K562 (cell line): ENCODE results near the gene HCAR2. TPM values are rescaled to one million over a fixed set of nuclear protein-coding genes. Genes with fewer than 3 reads are reported as not detected.
A peak's percentile ranks its signal among the peaks of the same experiment; 100 is the strongest.

Experiments used
- ARHGAP35 ChIP-seq: fragments of 450-650 bp; IDR thresholded peaks from 2 replicates; pipeline ENCODE4 v1.6.1; 2018; ENCODE audit not compliant: partially characterized antibody
- CBX1 ChIP-seq: sonication (generic); IDR thresholded peaks from 2 replicates; pipeline ENCODE4 v1.6.1; 2016; ENCODE audit warnings: antibody characterized with exemption, low read depth, mild to moderate bottlenecking
- CC2D1A ChIP-seq: fragments of 450-650 bp; IDR thresholded peaks from 2 replicates; pipeline ENCODE4 v1.6.1; 2017; ENCODE audit warnings: mild to moderate bottlenecking
- CREB3 ChIP-seq: fragments of 450-650 bp; conservative IDR thresholded peaks from 2 replicates; pipeline ENCODE4 v1.6.1; 2016; ENCODE audit warnings: missing genetic modification characterization, low read depth, mild to moderate bottlenecking, missing compliant biosample characterization, moderate library complexity
- HDAC1 ChIP-seq, 2 experiments: fragments of 450-650 bp; IDR thresholded peaks; 2 replicates each; pipeline ENCODE4 v1.6.1; 2016 to 2017; ENCODE audit warnings: inconsistent platforms in 1 of 2, mild to moderate bottlenecking in 1 of 2, moderate library complexity in 1 of 2
- MBD2 ChIP-seq: sonication (generic); IDR thresholded peaks from 2 replicates; pipeline ENCODE4 v1.6.1; 2016; ENCODE audit warnings: low read depth, borderline replicate concordance
- MYC ChIP-seq, 2 experiments: fragments of 250-450 bp in 1 of 2; sonication (Bioruptor Pico) in 1 of 2; IDR thresholded peaks; 2 replicates each; pipeline versions ENCODE4 v1.5.1 to v1.6.1; 2012 to 2021; ENCODE audit warnings: low read depth in 2 of 2, borderline replicate concordance in 1 of 2, improper control_type of control experiment in 1 of 2, low read length in 1 of 2, mild to moderate bottlenecking in 1 of 2, moderate library complexity in 1 of 2
- RBM25 ChIP-seq: fragments of 200-400 bp; formaldehyde crosslinking; IDR thresholded peaks from 2 replicates; pipeline ENCODE4 v1.6.1; 2018; ENCODE audit warnings: low read length, low read depth, moderate library complexity; ENCODE audit not compliant: severe bottlenecking
- TAF1 ChIP-seq: IDR thresholded peaks from 2 replicates; pipeline ENCODE4 v1.6.1; 2011; ENCODE audit warnings: mild to moderate bottlenecking, low read length, moderate library complexity; ENCODE audit not compliant: insufficient read depth, control insufficient read depth, severe bottlenecking; ENCODE audit errors: extremely low read depth
- ZFP30 ChIP-seq: fragments of 250-450 bp; sonication (Bioruptor Pico); IDR thresholded peaks from 2 replicates; pipeline ENCODE4 v1.8.0; 2022; ENCODE audit warnings: moderate library complexity, mild to moderate bottlenecking, inconsistent platforms, borderline replicate concordance
- ZNF217 ChIP-seq: sonication (generic); formaldehyde crosslinking; IDR thresholded peaks from 2 replicates; pipeline ENCODE4 v1.8.0; 2022; ENCODE audit warnings: mild to moderate bottlenecking, missing genetic modification reagents
- polyA plus RNA-seq, 8 experiments: library from polyadenylated mRNA; depleted of rRNA in 4 of 8; stranded (reverse) in 5 of 8; unstranded in 3 of 8; fragments of >200 nt; fragmentation: Nextera tagmentation in 2 of 8; fragmentation: Illumina TruSeq in 1 of 8; extraction: Ambion mirVana in 2 of 8; extraction: Trizol in 1 of 8; gene quantifications; 2 replicates each; pipeline versions ENCODE4 v1.2.1 to v1.2.3, GENCODE V29; 2011 to 2014; ENCODE audit warnings: inconsistent platforms in 1 of 8, missing spikeins in 1 of 8
- total RNA-seq, 7 experiments: library from RNA; depleted of rRNA in 6 of 7; stranded (reverse); fragments of >200 nt in 6 of 7; fragmentation: Illumina TruSeq in 2 of 7; extraction: Trizol in 2 of 7; gene quantifications; 2 replicates each; pipeline versions ENCODE4 v1.2.1 to v1.2.3, GENCODE V29; 2011 to 2021; ENCODE audit warnings: low replicate concordance in 1 of 7
- TF ChIP-seq, protein P1 (sequence below): fragments of 200-800 bp; sonication (Bioruptor generic); IDR thresholded peaks from 2 replicates; pipeline ENCODE4 v1.6.1; 2017; ENCODE audit warnings: missing genetic modification characterization, missing compliant biosample characterization
- TF ChIP-seq, protein P2 (sequence below), 2 experiments: fragments of 450-650 bp; IDR thresholded peaks; 2 replicates each; pipeline ENCODE4 v1.6.1; 2016
- TF ChIP-seq, protein P3 (sequence below), 2 experiments: IDR thresholded peaks in 1 of 2; conservative IDR thresholded peaks in 1 of 2; 2 replicates each; pipeline ENCODE4 v1.6.1; 2016; ENCODE audit warnings: low read depth in 2 of 2, mild to moderate bottlenecking in 1 of 2, missing compliant biosample characterization in 1 of 2, missing genetic modification characterization in 1 of 2, moderate library complexity in 1 of 2
- TF ChIP-seq, protein P4 (sequence below): fragments of 450-650 bp; IDR thresholded peaks from 2 replicates; pipeline ENCODE4 v1.6.1; 2016

The HCAR2 gene
- total and polyA plus RNA-seq, 9 of the 15 experiments (the other 6 are each of a cell fraction or from before 2014, with no cell fraction given) = not detected

- TF ChIP-seq, protein P1, sequence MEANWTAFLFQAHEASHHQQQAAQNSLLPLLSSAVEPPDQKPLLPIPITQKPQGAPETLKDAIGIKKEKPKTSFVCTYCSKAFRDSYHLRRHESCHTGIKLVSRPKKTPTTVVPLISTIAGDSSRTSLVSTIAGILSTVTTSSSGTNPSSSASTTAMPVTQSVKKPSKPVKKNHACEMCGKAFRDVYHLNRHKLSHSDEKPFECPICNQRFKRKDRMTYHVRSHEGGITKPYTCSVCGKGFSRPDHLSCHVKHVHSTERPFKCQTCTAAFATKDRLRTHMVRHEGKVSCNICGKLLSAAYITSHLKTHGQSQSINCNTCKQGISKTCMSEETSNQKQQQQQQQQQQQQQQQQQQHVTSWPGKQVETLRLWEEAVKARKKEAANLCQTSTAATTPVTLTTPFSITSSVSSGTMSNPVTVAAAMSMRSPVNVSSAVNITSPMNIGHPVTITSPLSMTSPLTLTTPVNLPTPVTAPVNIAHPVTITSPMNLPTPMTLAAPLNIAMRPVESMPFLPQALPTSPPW (CRISPR knock-in tag) = peak; percentile 62; the same call in 1 of the 2 replicates
- TF ChIP-seq TAF1 (peak; percentile 90), MYC (IDR thresholded peaks at IDR 0.05; ENCODE audit: low read depth, low read length) (peak; percentile 91), MYC (CRISPR knock-in tag; IDR thresholded peaks at IDR 0.05; ENCODE audit: borderline replicate concordance, low read depth) (peak; percentile 83; the same call in 1 of the 2 replicates), ZFP30 (no peak), CC2D1A (peak; percentile 87; the same call in 1 of the 2 replicates), ARHGAP35 (peak; percentile 100), ZNF217 (no peak), HDAC1 (IDR thresholded peaks at IDR 0.05) (peak in 1 of 2 experiments; percentile 79; a peak in 2 of 4 replicates), MBD2 (peak; percentile 61; the same call in 1 of the 2 replicates), RBM25 (peak; percentile 100), CBX1 (peak; percentile 77; the same call in 1 of the 2 replicates), CREB3 (tag) (no peak)
- TF ChIP-seq, protein P2, sequence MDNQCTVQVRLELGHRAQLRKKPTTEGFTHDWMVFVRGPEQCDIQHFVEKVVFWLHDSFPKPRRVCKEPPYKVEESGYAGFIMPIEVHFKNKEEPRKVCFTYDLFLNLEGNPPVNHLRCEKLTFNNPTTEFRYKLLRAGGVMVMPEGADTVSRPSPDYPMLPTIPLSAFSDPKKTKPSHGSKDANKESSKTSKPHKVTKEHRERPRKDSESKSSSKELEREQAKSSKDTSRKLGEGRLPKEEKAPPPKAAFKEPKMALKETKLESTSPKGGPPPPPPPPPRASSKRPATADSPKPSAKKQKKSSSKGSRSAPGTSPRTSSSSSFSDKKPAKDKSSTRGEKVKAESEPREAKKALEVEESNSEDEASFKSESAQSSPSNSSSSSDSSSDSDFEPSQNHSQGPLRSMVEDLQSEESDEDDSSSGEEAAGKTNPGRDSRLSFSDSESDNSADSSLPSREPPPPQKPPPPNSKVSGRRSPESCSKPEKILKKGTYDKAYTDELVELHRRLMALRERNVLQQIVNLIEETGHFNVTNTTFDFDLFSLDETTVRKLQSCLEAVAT (IDR thresholded peaks at IDR 0.05) = peak; percentile 42 to 57; a peak in 1 of 4 replicates
- TF ChIP-seq, protein P3, sequence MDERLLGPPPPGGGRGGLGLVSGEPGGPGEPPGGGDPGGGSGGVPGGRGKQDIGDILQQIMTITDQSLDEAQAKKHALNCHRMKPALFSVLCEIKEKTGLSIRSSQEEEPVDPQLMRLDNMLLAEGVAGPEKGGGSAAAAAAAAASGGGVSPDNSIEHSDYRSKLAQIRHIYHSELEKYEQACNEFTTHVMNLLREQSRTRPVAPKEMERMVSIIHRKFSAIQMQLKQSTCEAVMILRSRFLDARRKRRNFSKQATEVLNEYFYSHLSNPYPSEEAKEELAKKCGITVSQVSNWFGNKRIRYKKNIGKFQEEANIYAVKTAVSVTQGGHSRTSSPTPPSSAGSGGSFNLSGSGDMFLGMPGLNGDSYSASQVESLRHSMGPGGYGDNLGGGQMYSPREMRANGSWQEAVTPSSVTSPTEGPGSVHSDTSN (CRISPR knock-in tag; IDR thresholded peaks at IDR 0.05; ENCODE audit: low read depth) = no peak
- TF ChIP-seq, protein P3 (tag; conservative IDR thresholded peaks at IDR 0.05; ENCODE audit: low read depth) = peak; percentile 55
- TF ChIP-seq, protein P4, sequence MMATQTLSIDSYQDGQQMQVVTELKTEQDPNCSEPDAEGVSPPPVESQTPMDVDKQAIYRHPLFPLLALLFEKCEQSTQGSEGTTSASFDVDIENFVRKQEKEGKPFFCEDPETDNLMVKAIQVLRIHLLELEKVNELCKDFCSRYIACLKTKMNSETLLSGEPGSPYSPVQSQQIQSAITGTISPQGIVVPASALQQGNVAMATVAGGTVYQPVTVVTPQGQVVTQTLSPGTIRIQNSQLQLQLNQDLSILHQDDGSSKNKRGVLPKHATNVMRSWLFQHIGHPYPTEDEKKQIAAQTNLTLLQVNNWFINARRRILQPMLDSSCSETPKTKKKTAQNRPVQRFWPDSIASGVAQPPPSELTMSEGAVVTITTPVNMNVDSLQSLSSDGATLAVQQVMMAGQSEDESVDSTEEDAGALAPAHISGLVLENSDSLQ = peak; percentile 60; the same call in 1 of the 2 replicates
Measured at GRCh38 chr12:122752464-122753318, 49.5 kb upstream of the HCAR2 start, which contains the start of gene DENR (continued).
